H54 (cell line): ENCODE results near the gene CIZ1.
"Not testable (repeated sequence)": the region's sequence is repeated elsewhere in the genome, so short reads cannot be mapped to it uniquely, and the experiment has no call there.

Experiments
- DNase-seq: peaks from one replicate; pipeline ENCODE4 v3.0.0; 2011; ENCODE audit warnings: low spot score, mixed read lengths; ENCODE audit not compliant: insufficient read length
- FAIRE-seq: peaks from 3 replicates; lab custom pipeline; 2011; peaks lifted over from hg19 to GRCh38; lab: Jason Lieb, UNC
- POLR2A ChIP-seq: IDR thresholded peaks from 2 replicates; pipeline ENCODE4 v1.6.1; 2011; ENCODE audit warnings: low read depth, mild to moderate bottlenecking, low read length

Gene CIZ1

DNA sequence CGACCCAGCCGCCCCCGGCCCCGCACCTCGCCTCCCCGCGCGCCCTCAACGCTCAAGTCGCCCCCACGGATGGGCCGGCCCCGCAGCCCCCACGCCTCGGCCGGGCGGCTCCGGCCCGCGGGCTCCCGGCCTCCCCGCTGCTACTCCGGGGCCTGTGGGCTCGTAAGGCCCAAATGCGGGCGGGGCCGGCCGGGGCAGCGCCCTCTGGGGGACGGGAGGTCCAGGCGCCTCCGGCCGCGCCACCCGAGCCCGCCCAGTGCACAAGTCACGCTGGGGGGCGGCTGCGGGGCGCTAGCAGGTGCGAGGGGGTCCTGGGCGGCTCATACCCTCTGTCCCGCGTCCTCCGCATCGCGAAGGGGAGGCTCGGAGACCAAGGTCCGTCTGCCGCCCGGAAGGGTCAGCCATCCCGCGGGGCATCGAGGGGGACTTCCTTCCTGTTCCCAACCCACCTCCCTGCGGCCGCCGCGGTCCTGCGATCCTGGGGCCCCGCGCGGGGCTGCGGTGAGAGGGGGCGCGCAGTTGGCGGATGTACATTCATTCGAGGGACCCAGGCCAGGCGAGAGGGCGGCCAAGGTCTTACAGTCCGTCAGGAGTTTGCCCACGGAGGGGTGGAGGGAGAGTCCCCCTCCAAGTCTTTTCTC lies at the start of gene CIZ1:
CIZ1 (minus strand) TSS at position 167 of the 641 bp plus-strand sequence. CDS start 715 bp downstream, outside the sequence.
- DNase-seq, result peak; percentile 99
- peak; percentile 71 for TF ChIP-seq POLR2A
- FAIRE-seq, result no peak

GRCh38 chr9:128233817-128234406 lies 42.5 kb upstream of the CIZ1 start:
- no peak for DNase-seq

GRCh38 chr9:128232528-128233428 lies 41.4 kb upstream of the CIZ1 start:
- DNase-seq (no peak), FAIRE-seq (no peak)
- TF ChIP-seq POLR2A, result no peak

More at GRCh38 chr9:128233817-128234406, 42.5 kb upstream of the CIZ1 start:
- FAIRE-seq, result no peak
- TF ChIP-seq POLR2A, result no peak

GRCh38 chr9:128231638-128232527 lies 40.5 kb upstream of the CIZ1 start:
- no peak for DNase-seq
- TF ChIP-seq POLR2A, result no peak
- FAIRE-seq, result no peak

DNA sequence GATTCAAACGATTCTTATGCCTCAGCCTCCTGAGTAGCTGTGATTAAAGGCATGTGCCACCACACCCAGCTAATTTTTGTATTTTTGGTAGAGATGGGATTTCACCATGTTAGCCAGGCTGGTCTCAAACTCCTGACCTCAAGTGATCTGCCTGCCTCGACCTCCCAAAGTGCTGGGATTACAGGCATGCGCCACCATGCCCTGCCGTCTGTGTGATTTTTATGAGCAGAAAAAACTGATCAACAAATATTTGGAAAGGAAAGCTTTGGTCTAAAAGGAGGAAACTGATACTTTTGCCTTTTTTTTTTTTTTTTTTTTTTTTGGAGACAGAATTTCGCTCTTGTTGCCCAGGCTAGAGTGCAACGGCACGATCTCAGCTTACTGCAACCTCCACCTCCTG lies 39.5 kb upstream of the CIZ1 start:
- DNase-seq, FAIRE-seq: not testable (repeated sequence)

DNA sequence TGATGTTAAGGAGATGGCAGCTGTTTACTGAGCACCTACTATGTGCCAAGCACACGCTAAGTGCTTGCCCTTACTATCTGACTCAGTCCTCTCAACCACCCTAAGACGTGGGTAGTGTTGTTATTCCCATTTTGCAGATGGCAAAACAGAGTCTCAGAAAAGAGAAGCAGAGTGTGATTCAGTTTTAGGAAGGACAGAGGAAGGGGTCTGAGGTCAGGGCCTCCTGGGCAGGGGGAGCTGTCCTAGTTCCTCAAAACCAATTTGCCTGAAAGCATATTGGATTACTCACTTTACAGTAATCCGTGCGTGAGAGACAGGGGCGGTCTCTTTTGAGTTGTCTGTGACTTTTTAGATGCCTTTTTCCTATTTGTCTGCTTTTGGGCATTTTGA lies 35.0 kb upstream of the CIZ1 start:
- no peak for FAIRE-seq
- DNase-seq, result no peak

GRCh38 chr9:128225770-128226411 lies 34.5 kb upstream of the CIZ1 start:
- TF ChIP-seq POLR2A, result no peak
- no peak for DNase-seq
- no peak for FAIRE-seq

More for the DNA sequence above, 35.0 kb upstream of the CIZ1 start:
- TF ChIP-seq POLR2A, result no peak

DNA sequence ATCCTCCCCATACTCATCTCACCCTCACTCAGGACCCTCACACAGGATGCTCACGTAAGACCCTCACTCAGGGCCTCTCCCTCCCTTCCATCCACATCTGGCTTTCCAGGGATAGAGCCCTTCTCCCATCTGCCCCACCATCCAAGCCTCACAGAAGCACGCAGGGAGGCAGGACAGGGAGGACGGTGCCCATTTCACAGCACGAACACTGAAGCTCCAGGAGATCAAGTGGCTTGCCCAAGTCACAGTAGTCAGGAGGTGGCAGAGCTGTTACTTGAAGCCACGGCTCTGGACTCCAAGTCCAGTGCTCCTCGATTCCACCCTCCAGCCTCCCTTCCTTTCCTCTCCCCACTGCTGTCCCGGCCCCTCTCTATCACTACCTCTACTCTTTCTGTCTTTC lies 33.5 kb upstream of the CIZ1 start:
- no peak for DNase-seq
- FAIRE-seq, result no peak
- no peak for TF ChIP-seq POLR2A

DNA sequence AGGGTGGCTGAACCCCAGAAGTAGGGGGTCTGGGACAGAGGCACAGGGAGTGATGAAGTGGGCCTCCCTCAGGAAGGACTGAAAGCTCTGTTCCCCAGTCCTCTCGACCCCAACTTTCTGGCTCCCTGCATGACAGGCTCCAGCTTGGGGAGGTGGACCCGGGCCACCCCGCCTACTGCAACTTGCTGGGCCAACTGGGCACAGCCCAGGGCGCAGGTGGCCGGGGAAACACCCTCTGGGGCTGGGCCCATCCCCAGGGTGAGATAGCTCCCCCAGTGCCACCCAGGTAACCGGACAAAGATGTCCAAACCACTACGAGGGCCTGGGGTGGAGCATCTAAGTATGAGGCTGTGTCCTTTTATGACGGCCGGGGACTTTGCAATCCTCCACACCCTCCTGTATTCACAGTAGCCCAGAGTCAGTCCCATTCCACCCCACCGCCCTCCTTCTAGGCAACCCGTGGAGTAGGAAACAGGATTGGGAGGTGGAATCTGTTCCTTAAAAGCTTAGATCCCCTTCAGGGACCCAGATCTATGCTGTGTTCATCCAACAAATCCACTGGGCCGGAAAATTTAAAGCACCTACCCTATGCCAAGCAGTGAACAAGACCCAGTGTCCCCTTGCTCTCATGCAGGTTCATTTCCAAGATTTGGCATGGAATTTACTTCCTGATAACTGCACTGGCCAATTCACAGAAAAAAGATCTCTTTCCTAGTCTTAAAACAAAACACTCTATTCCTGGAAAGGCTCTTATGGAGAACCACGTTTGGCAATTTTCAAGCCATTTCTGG lies 31.7 kb upstream of the CIZ1 start:
- no peak for TF ChIP-seq POLR2A
- FAIRE-seq, result no peak

GRCh38 chr9:128222026-128222425 lies 30.7 kb upstream of the CIZ1 start:
- no peak for TF ChIP-seq POLR2A
- FAIRE-seq, result no peak
- no peak for DNase-seq

More for the DNA sequence above, 31.7 kb upstream of the CIZ1 start:
- no peak for DNase-seq

- no peak for FAIRE-seq
- DNase-seq, result no peak
- no peak for TF ChIP-seq POLR2A
Measured at GRCh38 chr9:128219831-128220230, 28.5 kb upstream of the CIZ1 start.
